ENCODE results near the gene ACOXL. TPM values are rescaled to one million over a fixed set of nuclear protein-coding genes. Genes with fewer than 3 reads are reported as not detected.

ACOXL gene
- polyA plus RNA-seq, 3 donors, result 0.35 TPM; not detected in 2

GRCh38 chr2:111128096-111128495 is 395.7 kb downstream of the ACOXL start:
- Mint-ChIP-seq H3K27me3 (ENCODE audit: low read depth in 3 of 3) (peaks cover 0 to 8% (median 6%) of the 10 kb centered on the region in 3 donors), H3K4me1 (peaks cover 42% of the 10 kb centered on the region), H3K9me3 (peaks cover 0 to 2% (median 0%) of the 10 kb centered on the region in 7 donors), H3K4me3 (no peak overlapping the region), H3K27ac (peak overlapping the region in 2 of 7 donors; percentile 17 to 30), H3K36me3 (peaks cover 84 to 85% of the 10 kb centered on the region in 2 donors)
- no peak overlapping the region for H2AFZ ChIP-seq (ENCODE audit: insufficient read depth, low read depth, low read length, poor library complexity, severe bottlenecking)
- H3K4me1 ChIP-seq (ENCODE audit: control insufficient read depth in 1 of 2, insufficient read depth in 2 of 2, low read length in 2 of 2), result peaks cover 18 to 23% of the 10 kb centered on the region in 2 donors
- peaks cover 47% of the 10 kb centered on the region for H3K79me2 ChIP-seq (ENCODE audit: insufficient read depth, low read length)
- H4K20me1 ChIP-seq (ENCODE audit: insufficient read depth, low read length), result peaks cover 98% of the 10 kb centered on the region
- H3K4me2 ChIP-seq (replicated peaks; ENCODE audit: extremely low read depth, low read length, poor library complexity, severe bottlenecking), result no peak overlapping the region
- no peak overlapping the region for H3K27ac ChIP-seq (ENCODE audit: low read depth in 1 of 2, low read length in 2 of 2)
- H3K9me3 ChIP-seq (replicated peaks in 1 of 2; ENCODE audit: control insufficient read depth in 1 of 2, insufficient read depth in 1 of 2, low read length in 2 of 2), result no peaks in the 10 kb centered on the region
- TF ChIP-seq CTCF (IDR thresholded peaks at IDR 0.05), result no peak
- intact Hi-C loops (cut with micrococcal nuclease), result loop anchor here in 1 of 2 donors (10.0 kb wide), 1 partner anchor 313 kb away; no protein-coding TSS in a partner anchor
- H3K27me3 ChIP-seq (ENCODE audit: control insufficient read depth in 2 of 2, insufficient read depth in 2 of 2, low read length in 2 of 2), result peaks cover 0 to 2% of the 10 kb centered on the region in 2 donors
- no CpG with 5 or more reads among the region's 2 CpGs for WGBS (ENCODE audit: insufficient coverage)
- peak in 2 of 3 donors; percentile 26 to 51 for DNase-seq
- H3K4me3 ChIP-seq (replicated peaks in 1 of 3; ENCODE audit: low read depth in 2 of 3, low read length in 3 of 3), result no peak overlapping the region
- H3K36me3 ChIP-seq (replicated peaks in 1 of 2; ENCODE audit: control insufficient read depth in 1 of 2, insufficient read depth in 2 of 2, low read length in 2 of 2), result peaks cover 47 to 88% of the 10 kb centered on the region in 2 donors
- no peak overlapping the region for H3K9ac ChIP-seq (ENCODE audit: insufficient read depth, low read length, poor library complexity, severe bottlenecking)

- no peaks in the 10 kb centered on the region for H3K27me3 ChIP-seq (ENCODE audit: control insufficient read depth in 2 of 2, insufficient read depth in 2 of 2, low read length in 2 of 2)
- H3K9ac ChIP-seq (ENCODE audit: insufficient read depth, low read length, poor library complexity, severe bottlenecking), result no peak overlapping the region
- no peak overlapping the region for H3K4me2 ChIP-seq (replicated peaks; ENCODE audit: extremely low read depth, low read length, poor library complexity, severe bottlenecking)
- Mint-ChIP-seq H3K9me3 (no peaks in the 10 kb centered on the region), H3K4me1 (peaks cover 16% of the 10 kb centered on the region), H3K27me3 (ENCODE audit: low read depth in 3 of 3) (no peaks in the 10 kb centered on the region), H3K36me3 (peaks cover 78% of the 10 kb centered on the region in 2 donors), H3K27ac (peak overlapping the region in 1 of 7 donors; percentile 22), H3K4me3 (no peak overlapping the region)
- H3K4me1 ChIP-seq (ENCODE audit: control insufficient read depth in 1 of 2, insufficient read depth in 2 of 2, low read length in 2 of 2), result no peaks in the 10 kb centered on the region
- TF ChIP-seq CTCF (IDR thresholded peaks at IDR 0.05), result no peak
- no peaks in the 10 kb centered on the region for H3K9me3 ChIP-seq (replicated peaks in 1 of 2; ENCODE audit: control insufficient read depth in 1 of 2, insufficient read depth in 1 of 2, low read length in 2 of 2)
- H3K27ac ChIP-seq (ENCODE audit: low read depth in 1 of 2, low read length in 2 of 2), result no peak overlapping the region
- H3K79me2 ChIP-seq (ENCODE audit: insufficient read depth, low read length), result peaks cover 57% of the 10 kb centered on the region
- peaks cover 98% of the 10 kb centered on the region for H4K20me1 ChIP-seq (ENCODE audit: insufficient read depth, low read length)
- DNase-seq, result no peak
- H3K4me3 ChIP-seq (replicated peaks in 1 of 3; ENCODE audit: low read depth in 2 of 3, low read length in 3 of 3), result no peak overlapping the region
- H2AFZ ChIP-seq (ENCODE audit: insufficient read depth, low read depth, low read length, poor library complexity, severe bottlenecking), result no peak overlapping the region
- H3K36me3 ChIP-seq (replicated peaks in 1 of 2; ENCODE audit: control insufficient read depth in 1 of 2, insufficient read depth in 2 of 2, low read length in 2 of 2), result peaks cover 39 to 75% of the 10 kb centered on the region in 2 donors
- WGBS (ENCODE audit: insufficient coverage), result no CpG with 5 or more reads among the region's 2 CpGs
- intact Hi-C loops (cut with micrococcal nuclease), result no loop called here
These were observed 401.2 kb downstream of the ACOXL start for GRCh38 chr2:111133603-111134002.
